ENCODE measurements around the gene CLK2.

Gene CLK2

GRCh38 chr1:155273343-155274245 lies at the start of gene CLK2:
CLK2 (minus strand) TSS chr1:155273504; CDS start chr1:155270977, 2,527 bp downstream.
- DNase-seq, result peak; percentile 93 to 95

GRCh38 chr1:155322571-155322952 lies 49.3 kb upstream of the CLK2 start:
- no peak for DNase-seq

- no peak for DNase-seq
Observed at GRCh38 chr1:155321639-155322503, 48.6 kb upstream of the CLK2 start.

- peak in 1 of 2 experiments; percentile 60 for DNase-seq
Observed at GRCh38 chr1:155320661-155321617, 47.6 kb upstream of the CLK2 start, which contains the start of gene RUSC1. RUSC1 (plus strand) TSS chr1:155320894; CDS start chr1:155321774, 880 bp downstream.

GRCh38 chr1:155320252-155320651 lies 46.9 kb upstream of the CLK2 start:
- no peak for DNase-seq

GRCh38 chr1:155319536-155319935 lies 46.2 kb upstream of the CLK2 start:
- DNase-seq, result no peak

- DNase-seq, result no peak
Observed at GRCh38 chr1:155318082-155318481, 44.8 kb upstream of the CLK2 start.

- no peak for DNase-seq
Observed at GRCh38 chr1:155316922-155317321, 43.6 kb upstream of the CLK2 start.

GRCh38 chr1:155313261-155313660 lies 40.0 kb upstream of the CLK2 start:
- DNase-seq, result no peak

GRCh38 chr1:155309423-155310021 lies 36.2 kb upstream of the CLK2 start:
- no peak for DNase-seq

GRCh38 chr1:155308493-155309422 lies 35.5 kb upstream of the CLK2 start, which contains the start of gene FDPS:
FDPS (plus strand) TSS chr1:155308866; CDS start chr1:155309790, 924 bp downstream.
- peak; percentile 97 for DNase-seq

- peak in 1 of 2 experiments; percentile 17 for DNase-seq
Observed at GRCh38 chr1:155307247-155307740, 34.0 kb upstream of the CLK2 start.

GRCh38 chr1:155305881-155306391 lies 32.6 kb upstream of the CLK2 start:
- no peak for DNase-seq

GRCh38 chr1:155304558-155305063 lies 31.3 kb upstream of the CLK2 start:
- DNase-seq, result no peak

- DNase-seq, result no peak
Observed at GRCh38 chr1:155301342-155301841, 28.1 kb upstream of the CLK2 start, which contains the start of gene PKLR. PKLR (minus strand) TSS chr1:155301438; CDS start chr1:155301395, 43 bp downstream.

GRCh38 chr1:155300553-155301329 lies 27.4 kb upstream of the CLK2 start:
- no peak for DNase-seq

- DNase-seq, result no peak
Observed at GRCh38 chr1:155300024-155300423, 26.7 kb upstream of the CLK2 start.

- no peak for DNase-seq
Observed at GRCh38 chr1:155297384-155297783, 24.1 kb upstream of the CLK2 start.

- DNase-seq, result no peak
Observed at GRCh38 chr1:155296661-155297060, 23.4 kb upstream of the CLK2 start.
